Hindlimb muscle (tissue), 1 donor: ENCODE measurements around the gene GSDME. TPM values are rescaled to one million over a fixed set of nuclear protein-coding genes. Genes with fewer than 3 reads are reported as not detected.
"Not testable (repeated sequence)": the region's sequence is repeated elsewhere in the genome, so short reads cannot be mapped to it uniquely, and the experiment has no call there.

Experiments used
- DNase-seq: peaks from one replicate; pipeline ENCODE4 v3.0.0-alpha.2; 2013
- polyA plus RNA-seq: library from polyadenylated mRNA; unstranded; fragments of 120-200 nt; gene quantifications from one replicate; pipeline ENCODE4 v1.2.1, GENCODE V29; 2013; ENCODE audit not compliant: insufficient read length

GSDME gene
- polyA plus RNA-seq, 1 donor, result 8.0 TPM

DNA sequence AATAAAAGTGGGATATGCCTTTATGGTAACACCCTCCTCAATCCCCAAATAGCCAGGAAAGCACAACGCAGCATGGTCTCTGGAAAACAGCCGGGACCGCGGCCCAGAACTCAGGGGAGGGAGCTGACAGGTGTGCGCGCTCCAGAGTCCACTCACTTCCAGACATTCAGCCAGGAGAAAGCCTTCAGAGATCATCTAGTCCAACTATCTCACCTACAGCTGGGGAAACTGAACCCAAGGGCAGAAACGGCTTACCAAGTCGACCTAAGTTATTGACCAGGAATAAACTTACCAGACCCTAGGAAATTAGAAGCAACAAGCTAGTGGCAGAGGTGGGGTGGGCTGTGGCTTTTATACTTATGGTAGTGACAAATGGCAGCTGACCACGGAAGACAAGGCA, 16.4 kb downstream of the GSDME start:
- DNase-seq, result no peak

DNA sequence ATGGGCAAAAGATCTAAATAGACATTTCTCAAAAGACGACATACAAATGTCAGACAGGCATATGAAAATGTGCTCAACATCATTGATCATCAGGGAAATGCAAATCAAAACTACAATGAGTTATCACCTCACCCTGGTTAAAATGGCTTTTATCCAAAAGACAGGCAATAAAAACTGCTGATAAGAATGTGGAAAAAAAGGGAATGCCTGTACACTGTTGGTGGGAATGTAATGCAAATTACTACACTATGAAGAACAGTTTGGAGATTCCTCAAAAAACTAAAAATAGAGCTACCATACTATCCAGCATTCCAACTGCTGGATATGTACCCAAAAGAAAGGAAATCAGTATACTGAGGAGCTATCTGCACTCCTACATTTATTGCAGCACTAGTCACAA, 18.0 kb downstream of the GSDME start:
- DNase-seq, result no peak

DNA sequence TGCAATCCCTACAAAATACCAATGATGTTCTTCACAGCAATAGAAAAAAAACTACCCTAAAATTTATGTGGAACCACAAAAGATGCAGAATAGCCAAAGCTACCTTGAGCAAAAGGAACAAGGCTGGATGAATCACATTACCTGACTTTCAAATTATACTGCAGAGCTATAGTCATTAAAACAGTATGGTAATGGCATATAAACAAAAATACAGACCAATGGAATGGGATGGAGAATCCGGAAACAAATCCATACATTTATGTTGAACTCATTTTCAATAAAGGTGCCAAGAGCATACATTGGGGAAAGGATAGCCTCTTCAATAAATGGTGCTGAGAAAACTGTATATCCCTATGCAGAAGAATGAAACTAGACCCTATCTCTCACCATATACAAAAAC, 18.7 kb downstream of the GSDME start:
- no peak for DNase-seq

DNA sequence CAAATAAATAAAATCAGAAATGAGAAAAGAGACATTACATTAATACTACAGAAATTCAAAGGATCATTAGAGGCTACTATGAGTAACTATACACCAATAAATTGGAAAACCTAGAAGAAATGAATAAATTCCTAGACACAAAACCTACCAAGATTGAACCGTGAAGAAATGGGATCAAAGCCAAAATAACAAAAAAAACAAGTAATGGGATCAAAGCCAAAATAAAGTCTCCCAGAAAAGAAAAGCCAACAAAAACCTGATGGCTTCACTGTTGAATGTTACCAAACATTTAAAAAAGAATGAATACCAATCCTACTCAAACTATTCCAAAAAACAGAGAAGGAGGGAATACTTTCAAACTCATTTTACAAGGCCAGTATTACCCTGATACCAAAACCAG, 20.0 kb downstream of the GSDME start:
- no peak for DNase-seq

DNA sequence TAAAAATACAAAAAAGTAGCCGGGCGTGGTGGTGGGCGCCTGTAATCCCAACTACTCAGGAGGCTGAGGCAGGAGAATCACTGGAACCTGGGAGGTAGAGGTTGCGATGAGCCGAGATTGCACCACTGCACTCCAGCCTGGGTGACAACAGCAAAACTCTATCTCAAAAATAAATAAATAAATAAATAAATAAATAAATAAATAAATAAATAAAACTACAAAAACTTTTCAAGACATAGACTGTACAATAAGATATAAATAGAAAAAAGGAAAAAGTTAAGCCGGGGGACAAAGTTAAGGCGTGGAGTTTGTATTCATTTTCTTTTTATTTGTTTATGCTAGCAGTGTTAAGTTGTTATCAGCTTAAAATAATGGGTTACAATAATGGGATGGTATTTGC, 21.7 kb downstream of the GSDME start:
- DNase-seq, result not testable (repeated sequence)

DNA sequence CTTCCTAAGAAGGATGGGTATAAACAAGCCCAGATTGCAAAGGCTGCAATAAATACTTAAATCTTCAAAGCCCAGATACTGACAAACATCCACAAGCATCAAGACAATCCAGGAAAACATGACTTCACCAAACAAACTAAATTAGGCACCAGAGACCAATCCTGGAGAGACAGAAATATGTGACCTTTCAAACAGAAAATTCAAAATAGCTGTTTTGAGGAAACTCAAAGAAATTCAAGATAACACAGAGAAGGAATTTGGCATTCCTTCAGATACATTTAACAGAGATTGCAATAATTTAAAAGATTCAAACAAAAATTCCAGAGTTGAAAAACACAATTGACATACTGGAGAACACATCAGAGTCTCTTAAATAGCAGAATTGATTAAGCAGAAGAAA, 23.0 kb downstream of the GSDME start:
- no peak for DNase-seq

DNA sequence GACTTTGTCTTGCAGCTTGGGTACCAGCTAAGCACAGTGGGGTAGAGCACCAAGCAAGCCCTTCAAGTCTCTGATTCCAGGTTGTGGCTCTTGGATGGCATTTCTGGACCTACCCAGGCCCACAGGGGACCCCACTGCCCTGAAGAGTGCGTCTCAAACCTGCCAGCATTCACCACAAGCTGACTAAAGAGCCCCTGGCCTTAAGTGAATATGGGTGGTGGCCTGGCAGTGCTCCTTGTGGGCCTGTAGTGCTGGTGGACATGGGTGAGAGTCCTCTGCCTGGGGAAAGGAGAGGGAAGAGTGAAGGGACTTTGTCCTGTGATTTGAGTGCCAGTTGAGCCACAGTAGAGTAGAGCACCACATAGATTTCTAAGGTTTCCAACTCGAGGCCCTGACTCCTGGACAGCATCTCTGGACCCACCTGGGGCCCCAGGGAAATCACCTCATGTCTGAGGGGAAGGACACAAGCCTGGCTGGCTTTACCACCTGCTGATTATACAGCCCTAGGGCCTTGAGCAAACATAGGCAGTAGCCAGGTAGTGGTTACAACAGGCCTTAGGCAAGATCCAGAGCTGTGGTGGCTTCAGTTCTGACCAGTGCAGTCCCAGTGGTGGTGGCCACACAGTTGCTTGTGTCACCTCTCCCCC, 23.7 kb downstream of the GSDME start:
- DNase-seq, result no peak

DNA sequence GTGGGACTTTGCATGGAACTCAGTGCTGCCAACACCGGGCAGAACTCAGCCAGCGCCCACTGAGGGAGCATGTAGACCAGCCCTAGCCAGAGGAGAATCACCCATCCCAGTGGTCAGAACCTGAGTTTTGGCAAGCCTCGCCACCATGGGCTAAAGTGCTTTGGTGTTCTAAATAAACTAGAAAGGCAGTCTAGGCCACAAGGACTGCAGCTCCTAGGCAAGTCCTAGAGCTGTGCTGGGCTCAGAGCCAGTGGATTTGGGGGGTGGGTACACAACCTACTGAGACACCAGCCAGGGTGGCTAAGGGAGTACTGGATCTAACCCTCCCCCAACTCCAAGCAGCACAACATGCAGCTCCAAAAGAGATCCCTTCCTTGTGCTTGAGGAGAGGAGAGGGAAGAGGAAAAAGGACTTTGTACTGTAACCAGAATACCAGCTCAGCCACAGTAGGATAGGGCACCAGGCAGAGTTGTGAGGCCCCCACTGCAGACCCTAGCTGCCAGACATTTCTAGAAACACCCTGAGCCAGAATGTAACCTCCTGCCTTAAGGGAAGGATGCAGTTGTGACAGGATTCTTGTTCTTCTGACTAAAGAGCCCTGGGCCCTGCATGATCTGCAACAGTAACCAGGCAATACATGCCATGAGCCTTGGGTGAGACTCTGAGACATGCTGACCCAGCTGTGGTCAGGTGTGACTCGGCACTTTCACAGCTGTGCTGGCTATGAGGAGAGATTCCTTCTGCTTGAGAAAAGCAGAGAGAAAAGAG, 24.4 kb downstream of the GSDME start:
- no peak for DNase-seq

DNA sequence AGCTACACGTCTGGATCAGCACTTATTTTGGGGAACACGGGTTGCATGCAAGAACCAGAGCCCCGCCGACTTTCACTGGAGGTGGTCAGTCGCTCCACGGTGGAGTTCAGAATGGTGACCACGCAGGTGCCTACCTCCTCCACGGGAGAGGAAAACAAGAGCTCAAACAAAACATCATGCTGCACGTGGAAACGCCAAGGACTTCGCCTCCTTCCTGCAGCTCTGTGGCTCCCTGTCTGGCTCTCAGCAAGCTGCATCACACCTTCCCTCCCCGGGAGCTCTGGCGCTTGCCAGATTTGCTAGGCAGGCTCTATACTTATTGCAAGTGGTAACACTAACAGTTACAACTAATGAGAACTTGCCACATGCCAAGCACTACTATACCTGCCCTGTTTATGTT, 26.0 kb downstream of the GSDME start:
- no peak for DNase-seq

DNA sequence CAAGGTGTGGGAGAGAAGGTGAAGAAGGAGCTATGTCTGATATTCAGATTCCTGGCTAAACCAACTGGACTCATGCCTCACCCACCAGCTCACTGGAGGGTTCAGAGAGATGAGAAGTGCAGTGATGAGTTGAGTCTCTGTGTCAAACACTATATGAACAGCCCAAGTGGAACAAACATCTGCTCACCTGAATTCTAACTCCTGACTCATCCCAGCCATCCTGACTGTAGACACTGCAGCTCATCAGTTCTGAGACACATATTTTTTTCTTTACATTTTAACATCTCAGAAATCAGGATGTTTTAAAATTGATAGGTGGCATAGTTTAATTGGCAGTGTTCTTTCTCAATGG, 27.3 kb downstream of the GSDME start:
- no peak for DNase-seq

DNA sequence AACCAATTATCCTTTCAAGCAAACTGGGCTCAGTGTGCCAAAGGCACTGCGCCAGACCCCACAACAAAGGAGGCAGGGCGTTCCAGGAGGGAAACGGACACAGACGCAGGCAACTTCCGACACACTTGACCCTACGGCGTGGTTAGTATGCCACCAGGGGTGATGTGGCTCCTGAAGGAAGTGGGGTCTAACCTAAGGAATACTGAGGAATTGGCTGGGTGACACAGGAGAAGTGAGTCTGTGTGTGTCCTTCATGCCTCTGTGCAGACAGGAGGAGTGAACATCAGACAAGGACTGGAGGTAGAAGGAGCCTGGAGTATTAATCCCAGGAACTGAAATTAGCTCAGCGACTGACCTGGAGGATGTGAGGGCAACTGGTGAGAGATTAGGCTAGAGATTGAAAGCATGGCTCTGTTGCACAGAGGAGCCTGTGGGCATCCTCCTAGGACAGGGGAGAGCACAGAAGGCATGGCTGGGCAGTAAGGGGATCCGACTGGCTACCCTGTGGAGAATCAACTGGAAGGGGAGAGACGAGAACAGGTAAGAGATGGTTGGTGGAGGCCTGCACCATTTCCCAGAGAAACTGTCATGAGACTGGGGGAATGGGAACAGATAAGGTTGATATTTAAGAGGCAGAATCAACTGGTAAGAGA, 27.8 kb downstream of the GSDME start:
- DNase-seq, result no peak

DNA sequence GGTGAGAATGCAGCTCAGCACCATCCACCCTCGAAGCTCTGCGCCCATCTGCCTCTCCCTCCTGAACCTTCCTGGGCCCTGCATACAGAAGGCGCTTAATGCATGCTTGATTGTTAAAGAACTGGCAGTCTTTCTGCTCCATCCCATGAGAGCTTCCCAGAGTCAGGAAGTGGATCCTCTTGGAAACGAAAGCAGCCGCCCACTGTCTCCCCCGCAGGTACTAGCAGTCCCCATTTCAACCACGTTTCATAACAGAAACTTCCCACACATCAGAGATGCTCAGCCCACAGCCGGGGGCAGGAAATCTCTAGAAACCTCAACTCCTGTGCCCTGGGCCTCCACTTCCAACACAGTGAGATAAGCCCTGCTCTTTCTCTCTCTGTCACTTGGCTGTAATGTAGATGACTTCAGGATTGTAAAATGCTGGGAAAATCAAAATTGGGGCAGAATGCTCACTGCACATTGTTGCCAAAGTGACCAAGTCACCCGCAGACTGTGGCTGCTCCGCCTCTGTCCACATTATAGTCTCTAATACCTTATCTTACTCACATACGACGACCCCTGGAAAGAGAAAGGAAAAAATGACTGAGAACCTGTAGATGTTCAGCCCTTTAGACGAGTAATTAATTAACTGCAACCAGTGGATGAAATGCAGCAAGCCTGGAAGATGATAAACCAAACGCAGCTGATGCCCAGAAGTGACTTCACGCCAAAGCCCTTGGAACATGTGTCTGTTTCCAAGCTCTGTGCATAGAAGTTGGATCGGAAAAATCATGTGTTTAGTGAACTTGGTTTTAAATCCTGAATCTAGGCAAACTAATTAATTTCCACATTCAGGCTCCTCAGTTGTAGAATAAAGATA, 28.5 kb downstream of the GSDME start:
- DNase-seq, result peak; percentile 46

DNA sequence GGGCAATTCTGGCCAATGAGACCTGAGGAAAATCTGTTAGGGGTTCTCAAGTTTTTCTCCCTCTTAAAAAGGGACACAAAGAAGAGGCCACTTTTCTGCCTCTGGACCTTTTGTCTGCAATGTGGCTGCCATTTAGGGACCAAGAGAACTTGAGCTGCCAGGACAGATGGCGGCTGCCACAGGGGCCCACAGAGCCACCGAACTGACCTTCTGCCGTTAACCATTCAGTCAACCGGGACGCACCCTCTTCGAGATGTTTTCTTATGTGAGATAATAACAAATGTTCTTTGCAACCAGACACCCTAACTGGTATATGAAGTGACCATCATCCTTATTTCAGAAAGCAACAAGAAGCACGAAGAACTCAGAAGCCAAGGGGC, 29.2 kb downstream of the GSDME start:
- DNase-seq, result no peak

DNA sequence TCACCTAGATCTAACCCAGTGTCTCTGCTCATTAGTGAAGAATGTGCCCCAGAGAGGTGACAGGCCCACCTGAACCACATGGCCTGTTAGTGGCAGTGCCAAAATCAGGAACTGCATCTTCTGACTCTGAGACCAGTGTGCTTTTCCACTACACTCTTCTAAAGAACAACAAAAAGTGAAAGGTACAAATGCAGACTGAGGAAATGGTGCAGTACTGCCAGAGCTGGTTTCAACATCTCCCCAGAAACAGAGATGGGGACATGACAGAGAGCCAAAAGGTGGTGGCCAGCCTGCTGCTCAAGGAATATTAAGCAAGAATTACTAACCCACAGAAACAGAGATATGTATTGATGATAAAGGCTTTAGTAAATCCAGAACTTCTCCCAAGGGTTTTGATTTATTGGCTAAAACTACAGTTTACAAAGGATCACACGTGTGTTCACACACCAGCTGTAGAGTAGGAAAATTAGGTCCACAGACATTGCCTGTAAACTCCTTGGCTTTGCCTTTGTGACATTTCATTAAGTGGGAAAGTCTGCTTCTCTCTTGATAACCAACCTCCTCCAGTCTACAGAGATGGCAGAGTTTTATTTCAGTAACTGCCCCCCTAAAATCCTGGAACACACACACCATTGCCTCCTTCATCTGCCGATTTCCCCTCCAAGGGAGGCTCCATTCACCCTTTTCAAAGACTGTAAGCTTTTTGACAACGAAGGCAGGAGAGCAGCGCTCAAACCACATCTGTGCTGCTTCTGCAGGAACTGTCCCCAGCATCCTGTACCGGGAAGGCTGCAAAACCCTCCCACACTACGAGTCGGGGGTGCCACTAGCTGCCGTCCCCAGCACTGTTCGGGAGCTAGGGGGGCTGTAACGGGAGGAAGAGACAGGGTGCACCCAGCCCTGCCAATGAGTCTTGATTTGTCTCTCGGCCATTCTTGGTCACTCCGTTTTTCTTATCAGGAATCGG, 29.8 kb downstream of the GSDME start:
- DNase-seq, result no peak

DNA sequence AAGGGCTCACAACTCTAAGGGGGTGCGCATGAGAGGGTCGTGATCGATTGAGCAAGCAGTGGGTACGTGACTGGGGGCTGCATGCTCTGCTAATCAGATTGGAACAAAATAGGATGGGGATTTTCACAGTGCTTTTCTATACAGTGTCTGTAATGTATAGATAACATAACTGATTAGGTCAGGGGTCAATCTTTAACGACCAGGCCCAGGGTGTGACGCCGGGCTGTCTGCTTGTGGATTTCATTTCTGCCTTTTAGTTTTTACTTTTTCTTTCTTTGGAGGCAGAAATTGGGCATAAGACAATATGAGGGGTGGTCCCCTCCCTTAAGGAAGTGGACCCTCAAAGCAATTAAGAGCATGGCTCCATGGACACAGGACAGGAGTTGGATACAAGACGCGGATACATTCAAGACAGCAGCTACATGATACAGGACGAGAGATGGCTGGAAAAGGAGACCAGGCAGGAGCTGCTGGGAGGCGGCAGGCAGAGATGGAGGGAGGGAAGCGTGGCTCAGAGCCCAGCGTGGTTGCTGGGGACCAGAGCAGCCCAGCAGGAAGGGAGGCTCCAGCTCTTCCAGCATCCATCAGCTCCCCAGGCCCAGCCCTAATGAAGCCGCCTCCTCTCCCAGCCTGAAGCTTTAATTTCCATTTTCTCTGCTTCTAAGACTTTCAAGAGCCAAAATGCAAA, 31.6 kb downstream of the GSDME start:
- DNase-seq, result no peak

DNA sequence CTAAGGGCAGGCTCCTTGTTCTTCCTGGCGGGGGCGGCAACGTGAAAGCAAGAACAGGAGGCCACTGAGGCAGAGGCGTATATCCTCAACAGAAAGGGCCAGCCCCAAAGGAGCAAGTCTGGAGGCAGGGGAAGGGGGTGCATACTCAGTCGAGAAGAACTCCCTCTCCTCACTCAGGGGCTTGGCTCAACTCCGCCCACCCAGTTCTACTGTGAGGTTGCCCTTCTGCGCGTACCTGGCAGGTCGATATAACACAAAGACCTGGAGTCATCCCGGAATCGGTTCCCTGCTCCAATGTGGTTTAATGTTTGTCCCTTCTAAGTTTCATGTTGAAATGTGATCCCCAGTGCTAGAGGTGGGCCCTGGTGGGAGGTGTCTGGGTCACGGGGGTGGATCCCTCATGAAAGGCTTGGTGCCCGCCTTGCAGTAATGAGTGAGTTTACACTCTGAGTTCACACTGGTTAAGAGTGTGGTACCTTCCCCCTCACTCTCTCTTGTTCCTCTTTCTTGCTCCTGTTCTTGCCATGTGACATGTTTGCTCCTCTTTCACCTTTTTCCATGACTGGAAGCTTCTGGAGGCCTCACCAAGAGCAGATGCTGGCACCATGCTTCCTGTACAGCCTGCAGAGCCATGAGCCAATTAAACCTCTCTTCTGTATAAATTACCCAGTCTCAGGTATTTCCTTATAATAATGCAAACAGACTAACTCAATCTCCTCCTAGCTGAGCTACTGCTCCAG, 32.6 kb downstream of the GSDME start:
- DNase-seq, result no peak

DNA sequence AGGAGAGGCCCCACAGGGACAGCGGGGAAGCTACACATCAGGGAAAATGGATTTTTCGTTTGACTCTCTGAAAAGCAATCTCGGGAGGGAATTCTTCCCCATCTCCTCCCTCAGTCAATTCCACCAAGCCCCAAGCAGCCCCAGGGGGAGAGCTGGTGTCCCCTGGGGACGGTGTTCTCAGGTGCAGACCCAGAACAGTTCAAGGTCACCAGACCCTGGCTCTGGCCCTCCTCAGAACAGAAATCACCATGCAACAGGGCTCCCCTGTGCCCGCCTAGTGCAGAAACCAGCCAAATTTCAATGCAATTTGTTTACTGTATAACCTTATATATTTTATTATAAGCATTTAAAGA, 34.1 kb downstream of the GSDME start:
- DNase-seq, result no peak

DNA sequence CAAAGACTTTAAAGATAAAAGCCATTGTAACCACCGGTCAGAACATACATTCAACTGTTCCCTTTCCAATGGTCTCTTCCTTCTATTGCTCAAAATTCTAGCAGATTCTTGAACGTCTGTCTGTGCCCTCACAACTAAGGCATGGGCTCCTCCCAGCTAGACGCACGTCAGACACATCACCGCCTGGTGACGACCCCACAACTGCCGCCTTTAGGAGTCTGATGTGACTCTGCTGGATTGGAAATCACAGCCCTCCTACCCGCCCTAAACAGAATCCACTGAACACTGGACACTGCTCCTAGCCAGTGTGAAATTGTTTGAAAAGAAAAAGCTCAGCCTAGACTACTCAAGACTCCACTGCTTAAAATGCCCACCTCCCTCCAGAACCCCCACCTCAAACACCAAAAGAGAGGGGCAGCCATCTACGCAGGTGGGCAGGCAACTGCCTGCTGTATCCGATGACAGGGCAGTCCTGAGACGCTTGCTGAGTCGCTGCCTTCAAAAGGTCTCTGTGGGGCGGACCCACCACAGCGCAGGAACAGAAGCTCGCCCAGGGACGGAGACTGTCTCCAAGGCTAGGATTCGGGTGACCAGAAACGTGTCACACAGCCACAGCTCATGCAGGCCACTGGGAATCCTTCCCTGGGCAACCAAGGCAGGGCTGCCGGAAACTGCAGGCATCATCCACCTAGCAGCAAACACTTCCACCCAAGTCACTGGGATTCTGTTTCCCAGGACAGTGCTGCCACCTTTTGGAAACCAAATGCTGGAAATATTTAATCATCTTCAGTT, 34.7 kb downstream of the GSDME start:
- DNase-seq, result no peak

DNA sequence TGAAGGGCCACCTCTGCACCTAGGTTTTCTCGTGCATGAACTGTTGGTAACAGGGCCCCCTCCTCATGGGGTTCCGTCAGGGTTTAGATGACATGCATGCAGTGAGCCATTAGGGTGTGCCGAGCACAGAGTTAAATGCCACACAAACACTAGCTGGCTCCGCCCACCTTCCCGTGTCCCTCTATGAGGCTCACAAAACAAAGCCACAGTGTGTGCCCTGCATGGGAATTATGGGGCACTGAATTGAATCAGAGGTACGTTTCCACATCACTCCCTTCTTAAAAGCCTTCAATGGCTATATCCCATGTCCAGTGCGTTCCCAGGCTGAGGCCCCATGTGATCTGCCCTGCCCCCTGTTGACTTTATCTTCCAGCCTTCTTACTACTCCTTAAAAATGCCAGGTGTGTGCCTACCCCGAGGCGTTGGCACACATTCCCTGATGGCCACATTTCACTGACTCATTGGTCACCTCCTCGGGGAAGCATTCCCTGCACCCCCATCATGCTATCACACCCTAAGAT, 35.7 kb downstream of the GSDME start:
- DNase-seq, result no peak

DNA sequence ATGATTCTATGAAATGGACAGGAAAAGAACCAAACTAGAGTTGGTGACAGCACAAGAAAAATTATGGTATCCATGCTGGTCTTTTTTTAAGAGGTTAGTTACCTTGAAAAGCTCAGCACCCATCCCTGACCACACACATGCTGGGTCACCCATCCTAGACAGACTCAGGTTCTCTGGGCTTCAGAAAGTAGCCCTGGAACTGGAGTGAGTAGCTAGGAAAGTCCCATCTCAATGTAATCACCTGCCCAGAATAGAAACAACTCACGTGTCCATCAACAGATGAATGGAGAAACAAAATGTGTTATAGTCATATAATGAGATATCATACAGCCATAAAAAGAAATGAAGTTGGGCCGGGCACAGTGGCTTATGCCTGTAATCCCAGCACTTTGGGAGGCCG, 37.0 kb downstream of the GSDME start:
- no peak for DNase-seq
